ENCODE measurements around the gene ZMYM3. TPM values are rescaled to one million over a fixed set of nuclear protein-coding genes. Genes with fewer than 3 reads are reported as not detected.
A peak's percentile ranks its signal among the peaks of the same experiment; 100 is the strongest.
"Not testable (repeated sequence)": the region's sequence is repeated elsewhere in the genome, so short reads cannot be mapped to it uniquely, and the experiment has no call there.

The ZMYM3 gene
- total RNA-seq (10 to 100 TPM; 31.3 to 77.3 (median 46.5) TPM), polyA plus RNA-seq (10 to 100 TPM; 23.0 to 36.1 (median 28.8) TPM)
- long read RNA-seq, donor 1, full-length matches to known transcripts: 3 of 8 reads
- long read RNA-seq, donor 1, partial matches to known transcripts: 5 of 8 reads
- long read RNA-seq, donor 1, other reads (novel, unspliced or antisense): 0 of 8 reads
- long read RNA-seq, donor 2, partial matches to known transcripts: 8 of 9 reads
- long read RNA-seq, donor 2, other reads (novel, unspliced or antisense): 0 of 9 reads
- long read RNA-seq, donor 3, full-length matches to known transcripts: 1 of 82 reads
- long read RNA-seq, donor 3, partial matches to known transcripts: 76 of 82 reads
- long read RNA-seq, donor 3, other reads (novel, unspliced or antisense): 5 of 82 reads
- long read RNA-seq, donor 4, partial matches to known transcripts: 10 of 10 reads
- long read RNA-seq, donor 4, other reads (novel, unspliced or antisense): 0 of 10 reads
- long read RNA-seq, donor 5, full-length matches to known transcripts: 5 of 37 reads
- long read RNA-seq, donor 5, partial matches to known transcripts: 22 of 37 reads
- long read RNA-seq, donor 5, other reads (novel, unspliced or antisense): 10 of 37 reads
- long read RNA-seq, donor 6, partial matches to known transcripts: 8 of 9 reads
- long read RNA-seq, donor 6, other reads (novel, unspliced or antisense): 1 of 9 reads
- long read RNA-seq, donor 7, partial matches to known transcripts: 79 of 80 reads
- long read RNA-seq, donor 7, other reads (novel, unspliced or antisense): 0 of 80 reads
- long read RNA-seq, donor 8, full-length matches to known transcripts: 2 of 11 reads
- long read RNA-seq, donor 8, partial matches to known transcripts: 9 of 11 reads
- long read RNA-seq, donor 8, other reads (novel, unspliced or antisense): 0 of 11 reads
- long read RNA-seq, donor 9: 0 reads
- long read RNA-seq, donor 10: 0 reads

DNA sequence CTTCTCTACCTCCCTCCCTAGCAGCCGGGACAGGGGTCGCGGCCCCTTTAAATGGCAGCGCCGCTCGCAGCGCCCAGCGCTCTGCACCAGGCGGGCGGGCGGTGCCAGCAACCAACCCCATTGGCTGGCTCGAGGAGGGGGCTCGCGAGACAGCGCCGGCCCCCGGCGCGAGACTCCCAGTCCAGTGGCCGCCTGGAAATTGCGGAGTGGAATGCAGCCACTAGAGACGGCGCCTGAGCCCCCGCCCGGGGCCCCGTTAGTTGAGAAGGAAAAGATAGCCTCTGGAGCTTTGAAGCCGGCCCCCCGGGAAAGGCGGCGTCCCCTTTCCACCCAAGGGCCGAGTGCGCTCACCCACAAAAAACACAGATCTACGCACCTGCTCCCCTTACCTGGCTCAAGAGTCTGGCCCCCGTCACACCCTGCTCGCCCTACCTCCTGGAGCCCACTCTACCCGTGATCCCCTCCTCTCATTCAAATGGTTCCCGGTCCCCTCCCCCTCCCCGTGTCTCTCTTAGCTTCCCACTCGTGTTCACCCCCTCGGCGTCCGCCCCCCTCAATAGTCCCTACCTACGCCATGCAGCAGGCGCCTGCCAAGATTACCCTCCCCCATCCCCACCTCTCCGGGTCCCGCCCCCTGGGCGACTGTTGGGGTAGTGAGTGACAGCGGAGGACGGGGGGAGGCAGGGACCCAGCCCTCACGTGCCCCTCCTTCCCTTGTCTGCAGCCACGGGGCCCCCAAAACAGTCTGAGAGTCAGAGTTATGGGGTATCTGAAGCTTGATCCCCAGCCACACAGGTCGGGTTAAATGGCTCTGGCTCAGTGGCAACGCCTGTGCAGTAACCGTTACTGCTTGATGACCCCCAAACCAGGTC is at the start of gene ZMYM3:
ZMYM3 (minus strand) TSS at position 49 of the 872 bp plus-strand sequence. CDS start 885 bp downstream, outside the sequence.
- H3K9me3 ChIP-seq (replicated peaks in 1 of 3): no peaks in the 10 kb centered on the region
- intact Hi-C loops (cut with DNase I): loop anchor here in 1 of 2 donors (5.0 kb wide), 1 partner anchor 33 kb away; no protein-coding TSS in a partner anchor
- DNase-seq: peak; percentile 86 to 92 (median 89)
- TF ChIP-seq, protein P1, sequence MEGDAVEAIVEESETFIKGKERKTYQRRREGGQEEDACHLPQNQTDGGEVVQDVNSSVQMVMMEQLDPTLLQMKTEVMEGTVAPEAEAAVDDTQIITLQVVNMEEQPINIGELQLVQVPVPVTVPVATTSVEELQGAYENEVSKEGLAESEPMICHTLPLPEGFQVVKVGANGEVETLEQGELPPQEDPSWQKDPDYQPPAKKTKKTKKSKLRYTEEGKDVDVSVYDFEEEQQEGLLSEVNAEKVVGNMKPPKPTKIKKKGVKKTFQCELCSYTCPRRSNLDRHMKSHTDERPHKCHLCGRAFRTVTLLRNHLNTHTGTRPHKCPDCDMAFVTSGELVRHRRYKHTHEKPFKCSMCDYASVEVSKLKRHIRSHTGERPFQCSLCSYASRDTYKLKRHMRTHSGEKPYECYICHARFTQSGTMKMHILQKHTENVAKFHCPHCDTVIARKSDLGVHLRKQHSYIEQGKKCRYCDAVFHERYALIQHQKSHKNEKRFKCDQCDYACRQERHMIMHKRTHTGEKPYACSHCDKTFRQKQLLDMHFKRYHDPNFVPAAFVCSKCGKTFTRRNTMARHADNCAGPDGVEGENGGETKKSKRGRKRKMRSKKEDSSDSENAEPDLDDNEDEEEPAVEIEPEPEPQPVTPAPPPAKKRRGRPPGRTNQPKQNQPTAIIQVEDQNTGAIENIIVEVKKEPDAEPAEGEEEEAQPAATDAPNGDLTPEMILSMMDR (IDR thresholded peaks at IDR 0.05): no peak
- peak; percentile 39 to 72 for TF ChIP-seq POLR2A (IDR thresholded peaks at IDR 0.05)
- H3K4me1 ChIP-seq (replicated peaks in 1 of 2): peaks cover 0 to 7% of the 10 kb centered on the region in 2 donors
- WGBS, 4 donors: 0 to 34% (median 15%) methylated on average over 6 to 54 of the region's 54 CpGs
- peaks cover 14% of the 10 kb centered on the region for H3K27me3 ChIP-seq
- peak within 1 kb of the TSS; percentile 33 to 60 (median 46) for H3K4me3 ChIP-seq
- peak within 1 kb of the TSS; percentile 72 to 92 (median 86) for H3K27ac ChIP-seq
- H3K36me3 ChIP-seq (replicated peaks in 1 of 2): peaks cover 0 to 15% of the 10 kb centered on the region in 2 donors

DNA sequence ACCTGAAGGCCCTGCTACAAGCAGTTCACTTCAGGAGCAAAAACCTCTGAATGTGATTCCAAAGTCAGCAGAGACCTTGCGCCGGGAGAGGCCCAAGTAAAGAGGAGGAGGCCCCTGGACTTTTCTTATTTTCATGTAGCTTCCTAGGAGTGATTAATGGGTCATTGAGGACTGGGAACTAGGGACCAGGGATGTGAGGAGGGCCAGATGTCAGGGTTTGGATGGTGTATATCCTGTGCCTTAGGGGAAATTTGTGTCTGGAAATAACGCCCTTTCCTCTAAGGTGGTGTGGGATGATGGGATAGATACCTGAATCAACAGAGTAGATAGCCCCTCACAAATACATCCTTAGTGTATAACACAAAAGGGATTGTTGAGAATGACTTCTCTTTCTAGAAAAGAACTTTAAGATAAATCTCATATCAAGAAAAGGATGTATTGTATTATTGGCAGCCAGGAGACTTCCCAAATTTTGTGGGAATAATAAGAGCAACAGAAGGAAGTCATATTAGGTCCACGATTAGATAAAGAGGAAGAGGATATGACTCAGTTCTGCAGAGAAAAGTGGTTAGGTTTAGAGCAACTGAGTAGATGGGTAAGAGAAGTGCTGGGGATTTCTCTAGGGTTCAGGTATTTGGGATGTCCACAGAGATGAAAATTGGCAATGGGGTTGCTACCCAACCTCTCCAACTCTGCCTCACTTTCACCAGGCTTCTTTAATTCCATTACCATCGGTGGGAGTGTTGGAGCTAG is 48.7 kb upstream of the ZMYM3 start:
- Histone ChIP-seq H3K4me1 (replicated peaks in 1 of 2) (peaks cover 0 to 6% of the 10 kb centered on the region in 2 donors), H3K9me3 (replicated peaks in 1 of 3) (no peaks in the 10 kb centered on the region), H3K36me3 (replicated peaks in 1 of 2) (peaks cover 0 to 31% of the 10 kb centered on the region in 2 donors), H3K27me3 (no peaks in the 10 kb centered on the region), H3K4me3 (no peak overlapping the region), H3K27ac (no peak overlapping the region)
- WGBS, 4 donors: 55 to 79% (median 68%) methylated on average over 3 to 5 of the region's 5 CpGs
- intact Hi-C loops (cut with DNase I): no loop called here
- TF ChIP-seq, protein P1 (IDR thresholded peaks at IDR 0.05): no peak
- no peak for TF ChIP-seq POLR2A (IDR thresholded peaks at IDR 0.05)
- no peak for DNase-seq

DNA sequence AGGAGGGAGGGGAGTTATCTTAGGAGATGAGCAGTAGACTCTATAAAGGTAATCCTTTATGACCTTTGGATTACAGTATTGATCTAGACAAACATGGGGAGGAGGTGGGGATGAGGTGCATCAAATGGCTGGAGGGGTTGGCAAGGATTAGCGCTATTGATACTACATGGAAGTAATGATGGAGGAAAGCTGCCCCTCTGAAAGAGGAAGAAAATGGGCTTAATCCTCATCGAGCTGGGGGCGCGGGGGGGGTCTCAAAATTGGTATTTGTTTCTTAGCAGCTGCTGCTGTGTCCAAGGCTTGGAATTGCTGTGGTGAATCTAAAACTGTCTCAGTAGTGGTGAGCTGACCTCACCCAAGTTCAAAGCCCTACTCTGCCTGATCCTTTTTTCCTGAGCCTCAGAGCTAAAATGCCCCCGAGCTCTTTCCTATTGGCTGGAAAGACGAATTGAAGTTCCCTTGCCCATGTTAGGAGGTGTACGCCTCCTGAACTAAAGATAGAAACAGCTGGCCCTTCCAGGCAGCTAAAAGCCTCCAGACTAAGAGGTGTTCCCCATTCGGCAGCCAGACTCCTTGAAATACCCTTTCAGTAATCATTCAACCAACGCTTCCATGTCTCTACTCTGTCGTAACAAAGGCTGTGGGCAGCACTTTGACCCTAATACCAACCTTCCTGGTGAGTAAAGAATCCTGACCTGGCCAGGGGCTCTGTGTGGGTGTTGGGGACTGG is 47.4 kb upstream of the ZMYM3 start, which contains the start of gene ITGB1BP2:
ITGB1BP2 (plus strand) TSS at position 556 of the 730 bp plus-strand sequence; CDS start at position 613, 57 bp downstream.
- WGBS, 4 donors: 61 to 70% (median 67%) methylated on average over 9 to 10 of the region's 10 CpGs
- intact Hi-C loops (cut with DNase I): no loop called here

DNA sequence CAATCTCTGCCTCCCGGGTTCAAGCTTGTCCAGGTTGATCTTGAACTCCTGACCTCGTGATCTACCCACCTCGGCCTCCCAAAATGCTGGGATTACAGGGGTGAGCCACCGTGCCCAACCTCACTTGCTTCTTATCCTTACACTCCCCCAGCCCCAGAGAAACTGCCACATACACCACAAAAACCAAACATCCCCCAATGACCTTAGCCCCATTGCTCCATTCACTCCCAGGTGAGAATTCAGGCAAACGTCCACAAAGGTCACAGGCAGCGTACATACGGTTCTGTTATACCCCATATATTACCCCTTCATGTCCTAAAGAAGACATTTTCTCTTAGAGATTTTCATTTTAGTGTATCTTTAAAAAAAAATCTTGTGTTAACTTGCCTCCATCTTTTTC is 46.6 kb upstream of the ZMYM3 start:
- H3K9me3 ChIP-seq (replicated peaks in 1 of 3); H3K27ac ChIP-seq; DNase-seq; H3K4me3 ChIP-seq; H3K27me3 ChIP-seq; intact Hi-C loops (cut with DNase I); H3K4me1 ChIP-seq (replicated peaks in 1 of 2): not testable (repeated sequence)
- H3K36me3 ChIP-seq (replicated peaks in 1 of 2): peaks cover 0 to 52% of the 10 kb centered on the region in 2 donors
- WGBS, 4 donors: 79 to 87% (median 81%) methylated on average over 7 of the region's 7 CpGs

More for the DNA sequence above, 47.4 kb upstream of the ZMYM3 start, which contains the start of gene ITGB1BP2:
- Histone ChIP-seq H3K4me1 (replicated peaks in 1 of 2) (peaks cover 0 to 8% of the 10 kb centered on the region in 2 donors), H3K27me3 (no peaks in the 10 kb centered on the region), H3K4me3 (no peak within 1 kb of the TSS), H3K36me3 (replicated peaks in 1 of 2) (peaks cover 0 to 43% of the 10 kb centered on the region in 2 donors), H3K27ac (peak within 1 kb of the TSS in 1 of 5 donors; percentile 17), H3K9me3 (replicated peaks in 1 of 3) (no peaks in the 10 kb centered on the region)
- DNase-seq: peak in 1 of 7 donors; percentile 21
- TF ChIP-seq, protein P1 (IDR thresholded peaks at IDR 0.05): no peak
- TF ChIP-seq POLR2A (IDR thresholded peaks at IDR 0.05): no peak

DNA sequence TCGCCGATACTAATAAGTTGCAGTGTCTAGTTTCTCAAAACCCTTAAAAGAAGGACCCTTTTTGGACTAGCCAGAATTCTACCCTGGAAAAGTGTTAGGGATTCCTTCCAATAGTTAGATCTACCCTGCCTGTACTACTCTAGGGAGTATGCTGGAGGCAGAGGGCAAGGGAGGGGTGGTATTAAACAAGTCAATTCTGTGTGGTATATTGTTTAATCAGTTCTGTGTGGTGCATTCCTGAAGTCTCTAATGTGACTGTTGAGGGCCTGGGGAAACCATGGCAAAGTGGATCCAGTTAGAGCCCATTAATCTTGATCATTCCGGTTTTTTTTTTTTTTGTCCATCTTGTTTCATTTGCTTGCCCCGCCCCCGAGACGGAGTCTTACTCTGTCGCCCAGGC is 46.1 kb upstream of the ZMYM3 start:
- intact Hi-C loops (cut with DNase I); H3K9me3 ChIP-seq (replicated peaks in 1 of 3); H3K4me1 ChIP-seq (replicated peaks in 1 of 2); H3K4me3 ChIP-seq; H3K27me3 ChIP-seq; H3K27ac ChIP-seq; DNase-seq: not testable (repeated sequence)
- peaks cover 0 to 56% of the 10 kb centered on the region in 2 donors for H3K36me3 ChIP-seq (replicated peaks in 1 of 2)
- WGBS, 4 donors: 74 to 96% (median 92%) methylated on average over 6 to 7 of the region's 7 CpGs

Data from adrenal gland (tissue), 19 donors.